Neural cell (in vitro differentiated cells): ENCODE results near the gene ZNF25.
"Not testable (repeated sequence)": the region's sequence is repeated elsewhere in the genome, so short reads cannot be mapped to it uniquely, and the experiment has no call there.

ENCODE experiments used
- EP300 ChIP-seq: fragments of 450-650 bp; conservative IDR thresholded peaks from 2 replicates; pipeline ENCODE4 v1.6.1; 2014; ENCODE audit warnings: antibody characterized with exemption, mild to moderate bottlenecking, moderate library complexity; ENCODE audit not compliant: poor library complexity, severe bottlenecking
- EZH2 ChIP-seq: fragments of 200-600, 300-800 bp; shearing (Covaris generic), sonication (generic); IDR thresholded peaks from 2 replicates; pipeline ENCODE4 v1.6.1; 2014; ENCODE audit warnings: antibody characterized with exemption, low read length, borderline replicate concordance, mild to moderate bottlenecking; ENCODE audit not compliant: insufficient read depth, poor library complexity, severe bottlenecking
- MXI1 ChIP-seq: fragments of 450-650 bp; conservative IDR thresholded peaks from 2 replicates; pipeline ENCODE4 v1.6.1; 2014; ENCODE audit warnings: antibody characterized with exemption, mild to moderate bottlenecking; ENCODE audit not compliant: poor library complexity, severe bottlenecking
- POLR2AphosphoS5 ChIP-seq: IDR thresholded peaks from 2 replicates; pipeline ENCODE4 v1.6.1; 2012
- RAD21 ChIP-seq: fragments of 450-650 bp; conservative IDR thresholded peaks from 2 replicates; pipeline ENCODE4 v1.6.1; 2014; ENCODE audit warnings: antibody characterized with exemption, mild to moderate bottlenecking, moderate library complexity
- SMC3 ChIP-seq: fragments of 450-650 bp; conservative IDR thresholded peaks from 2 replicates; pipeline ENCODE4 v1.6.1; 2014; ENCODE audit warnings: antibody characterized with exemption, mild to moderate bottlenecking, moderate library complexity; ENCODE audit not compliant: poor library complexity
- TAF1 ChIP-seq: IDR thresholded peaks from 2 replicates; pipeline ENCODE4 v1.6.1; 2012; ENCODE audit warnings: low read depth
- TF ChIP-seq, protein P1 (sequence below): fragments of 450-650 bp; IDR thresholded peaks from 2 replicates; pipeline ENCODE4 v1.5.1; 2014; ENCODE audit warnings: antibody characterized with exemption, mild to moderate bottlenecking, moderate library complexity; ENCODE audit not compliant: poor library complexity, severe bottlenecking

DNA sequence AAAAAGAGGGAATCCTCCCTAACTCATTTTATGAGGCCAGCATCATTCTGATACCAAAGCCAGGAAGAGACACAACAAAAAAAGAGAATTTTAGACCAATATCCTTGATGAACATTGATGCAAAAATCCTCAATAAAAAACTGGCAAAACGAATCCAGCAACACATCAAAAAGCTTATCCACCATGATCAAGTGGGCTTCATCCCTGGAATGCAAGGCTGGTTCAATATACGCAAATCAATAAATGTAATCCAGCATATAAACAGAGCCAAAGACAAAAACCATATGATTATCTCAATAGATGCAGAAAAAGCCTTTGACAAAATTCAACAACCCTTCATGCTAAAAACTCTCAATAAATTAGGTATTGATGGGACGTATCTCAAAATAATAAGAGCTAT is 22.5 kb upstream of the ZNF25 start:
- TF ChIP-seq SMC3, TAF1, POLR2AphosphoS5, RAD21, EZH2, EP300, MXI1: not testable (repeated sequence)
- TF ChIP-seq, protein P1, sequence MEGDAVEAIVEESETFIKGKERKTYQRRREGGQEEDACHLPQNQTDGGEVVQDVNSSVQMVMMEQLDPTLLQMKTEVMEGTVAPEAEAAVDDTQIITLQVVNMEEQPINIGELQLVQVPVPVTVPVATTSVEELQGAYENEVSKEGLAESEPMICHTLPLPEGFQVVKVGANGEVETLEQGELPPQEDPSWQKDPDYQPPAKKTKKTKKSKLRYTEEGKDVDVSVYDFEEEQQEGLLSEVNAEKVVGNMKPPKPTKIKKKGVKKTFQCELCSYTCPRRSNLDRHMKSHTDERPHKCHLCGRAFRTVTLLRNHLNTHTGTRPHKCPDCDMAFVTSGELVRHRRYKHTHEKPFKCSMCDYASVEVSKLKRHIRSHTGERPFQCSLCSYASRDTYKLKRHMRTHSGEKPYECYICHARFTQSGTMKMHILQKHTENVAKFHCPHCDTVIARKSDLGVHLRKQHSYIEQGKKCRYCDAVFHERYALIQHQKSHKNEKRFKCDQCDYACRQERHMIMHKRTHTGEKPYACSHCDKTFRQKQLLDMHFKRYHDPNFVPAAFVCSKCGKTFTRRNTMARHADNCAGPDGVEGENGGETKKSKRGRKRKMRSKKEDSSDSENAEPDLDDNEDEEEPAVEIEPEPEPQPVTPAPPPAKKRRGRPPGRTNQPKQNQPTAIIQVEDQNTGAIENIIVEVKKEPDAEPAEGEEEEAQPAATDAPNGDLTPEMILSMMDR = not testable (repeated sequence)
